HepG2 (cell line): ENCODE data around the gene EPHA10. TPM values are rescaled to one million over a fixed set of nuclear protein-coding genes. Genes with fewer than 3 reads are reported as not detected.

Source experiments
- ATAC-seq: fragments of 200-7000 bp; cut with Tn5 transposase; 3 replicates; pipeline ENCODE4 v1.9.1; 2020; ENCODE audit warnings: mild to moderate bottlenecking, moderate library complexity
- BruUV-seq: library from RNA; stranded (reverse); fragments of 400-500 nt; replicated peaks from 2 replicates; lab custom pipeline; 2021; lab: Mats Ljungman, UMichigan
- CTCF ChIA-PET: fragments of 300-600 bp; formaldehyde crosslinking; extraction: SDS; loops from one replicate; lab custom pipeline; 2021; ENCODE audit warnings: low total read pairs, inconsistent platforms, low intra/inter-chr PET ratio; lab: Yijun Ruan, JAX
- POLR2A ChIA-PET: fragments of 350-600 bp; sonication (Branson Sonifier 250); formaldehyde crosslinking; loops from one replicate; lab custom pipeline; 2020; ENCODE audit warnings: antibody characterized with exemption, inconsistent platforms; lab: Yijun Ruan, JAX
- DNase-seq: peaks from one replicate; pipeline ENCODE4 v3.0.0-alpha.2; 2015; ENCODE audit warnings: low spot score
- FAIRE-seq: peaks from 3 replicates; lab custom pipeline; 2011; peaks lifted over from hg19 to GRCh38; lab: Jason Lieb, UNC
- H2AFZ ChIP-seq: one replicate; pipeline ENCODE4 v1.6.1; 2011; ENCODE audit warnings: low read length, inconsistent platforms
- H3K27ac ChIP-seq: fragments of 300-600 bp; 3 replicates; pipeline ENCODE4 v1.8.0; 2011; ENCODE audit warnings: mixed run types, mild to moderate bottlenecking, mixed read lengths, low read length, inconsistent platforms; ENCODE audit not compliant: insufficient read depth; ENCODE audit errors: extremely low read length
- H3K27me3 ChIP-seq, 2 experiments: fragments of 200-600 bp in 1 of 2; 2 replicates in 1 of 2; 3 replicates in 1 of 2; pipeline versions ENCODE4 v1.6.0 to v1.8.0; 2011; ENCODE audit warnings: low read length in 2 of 2, mild to moderate bottlenecking in 2 of 2, moderate library complexity in 2 of 2, inconsistent platforms in 1 of 2; ENCODE audit not compliant: insufficient read depth in 2 of 2, control insufficient read depth in 1 of 2
- H3K36me3 ChIP-seq, 2 experiments: fragments of 200-600 bp in 1 of 2; replicated peaks in 1 of 2; 2 replicates in 1 of 2; 3 replicates in 1 of 2; pipeline versions ENCODE4 v1.5.1 to v1.8.0; 2011; ENCODE audit warnings: low read length in 2 of 2, inconsistent platforms in 1 of 2; ENCODE audit not compliant: insufficient read depth in 2 of 2, control insufficient read depth in 1 of 2
- H3K4me1 ChIP-seq: 2 replicates; pipeline ENCODE4 v1.5.1; 2012; ENCODE audit warnings: low read length, inconsistent platforms; ENCODE audit not compliant: insufficient read depth
- H3K4me2 ChIP-seq: 2 replicates; pipeline ENCODE4 v1.6.0; 2011; ENCODE audit warnings: low read depth, low read length, inconsistent platforms
- H3K4me3 ChIP-seq, 3 experiments: fragments of 200-600 bp in 1 of 3; sonication (generic), shearing (Covaris generic) in 1 of 3; replicated peaks in 1 of 3; 2 replicates each; pipeline ENCODE4 v1.5.1; 2011 to 2016; ENCODE audit warnings: low read length in 3 of 3, inconsistent platforms in 2 of 3, low read depth in 2 of 3, mild to moderate bottlenecking in 2 of 3, control low read depth in 1 of 3, mixed read lengths in 1 of 3; ENCODE audit not compliant: insufficient read depth in 1 of 3
- H3K79me2 ChIP-seq: one replicate; pipeline ENCODE4 v1.6.1; 2011; ENCODE audit warnings: low read length, inconsistent platforms; ENCODE audit not compliant: insufficient read depth
- H3K9ac ChIP-seq: 2 replicates; pipeline ENCODE4 v1.6.0; 2011; ENCODE audit warnings: mild to moderate bottlenecking, low read depth, low read length, inconsistent platforms; ENCODE audit not compliant: insufficient read depth
- H3K9me3 ChIP-seq: 2 replicates; pipeline ENCODE4 v1.5.1; 2012; ENCODE audit warnings: mild to moderate bottlenecking, low read length
- H4K20me1 ChIP-seq: 2 replicates; pipeline ENCODE4 v1.6.0; 2011; ENCODE audit warnings: inconsistent platforms, mild to moderate bottlenecking, low read length, moderate library complexity; ENCODE audit not compliant: insufficient read depth
- ATF7-NPFF ChIP-seq: sonication (generic); formaldehyde crosslinking; IDR thresholded peaks from 2 replicates; pipeline ENCODE4 v1.8.1; 2023; ENCODE audit warnings: mild to moderate bottlenecking, low read depth, missing genetic modification reagents, moderate library complexity
- E2F5 ChIP-seq: sonication (generic); formaldehyde crosslinking; conservative IDR thresholded peaks from 2 replicates; pipeline ENCODE4 v1.4.0; 2020; ENCODE audit warnings: missing genetic modification reagents
- EHMT2 ChIP-seq: fragments of 200-600 bp; sonication (generic); IDR thresholded peaks from 2 replicates; pipeline ENCODE4 v1.7.0; 2017; ENCODE audit warnings: antibody characterized with exemption, low read depth, low read length, borderline replicate concordance
- NFYB ChIP-seq: sonication (generic); formaldehyde crosslinking; IDR thresholded peaks from 2 replicates; pipeline ENCODE4 v1.4.0; 2020; ENCODE audit warnings: missing genetic modification reagents
- RBM39 ChIP-seq: fragments of 200-400 bp; formaldehyde crosslinking; IDR thresholded peaks from one replicate; pipeline ENCODE4 v1.6.1; 2018; ENCODE audit warnings: antibody characterized with exemption, mild to moderate bottlenecking, low read depth, low read length; ENCODE audit not compliant: poor library complexity, severe bottlenecking
- SNAI1 ChIP-seq: sonication (generic); formaldehyde crosslinking; IDR thresholded peaks from 2 replicates; pipeline ENCODE4 v1.5.0; 2020; ENCODE audit warnings: mild to moderate bottlenecking, missing genetic modification reagents, borderline replicate concordance
- XRCC5 ChIP-seq: fragments of 200-400 bp; formaldehyde crosslinking; optimal IDR thresholded peaks from 2 replicates; pipeline ENCODE3; 2017; ENCODE audit warnings: mild to moderate bottlenecking, low read length
- ZNF292 ChIP-seq: sonication (generic); formaldehyde crosslinking; IDR thresholded peaks from 2 replicates; pipeline ENCODE4 v1.8.1; 2022; ENCODE audit warnings: mild to moderate bottlenecking, low read depth, missing genetic modification reagents, borderline replicate concordance
- WGBS: methylation state at CpG from one replicate; pipeline ENCODE4 v1.1.6; 2017; ENCODE audit warnings: low lambda C conversion rate; 5-methylcytosine and 5-hydroxymethylcytosine counted together
- in situ Hi-C: cut with HindIII; loops from 2 replicates; pipeline ENCODE4 v1.10.0; 2017; ENCODE audit warnings: low pct_unique_long_range_greater_than_20kb; ENCODE audit not compliant: extremely low pct_ligation_motif_present
- intact Hi-C: fragments of 100-400 bp; cut with micrococcal nuclease; formaldehyde crosslinking; loops from one replicate; pipeline ENCODE4 v1.10.0; 2022; ENCODE audit not compliant: unreplicated experiment
- polyA plus RNA-seq, 8 experiments: library from polyadenylated mRNA; depleted of rRNA in 3 of 8; stranded (reverse) in 7 of 8; unstranded in 1 of 8; fragments of >200 nt; fragmentation: Illumina TruSeq in 4 of 8; extraction: Trizol in 4 of 8; gene quantifications; 2 replicates each; pipeline versions ENCODE4 v1.2.1 to v1.2.3, GENCODE V29; 2011 to 2016; ENCODE audit warnings: low read depth in 4 of 8, missing spikeins in 1 of 8, mixed read lengths in 1 of 8; ENCODE audit not compliant: insufficient read depth in 1 of 8
- total RNA-seq, 5 experiments: library from RNA; depleted of rRNA; stranded (reverse); fragments of >200 nt; fragmentation: Illumina TruSeq; extraction: Trizol; gene quantifications; 2 replicates each; pipeline ENCODE4 v1.2.3, GENCODE V29; 2016; ENCODE audit warnings: low read depth in 1 of 5
- TF ChIP-seq, protein P1 (sequence below): sonication (generic); formaldehyde crosslinking; IDR thresholded peaks from 2 replicates; pipeline ENCODE4 v1.5.0; 2020; ENCODE audit warnings: missing genetic modification reagents
- TF ChIP-seq, protein P2 (sequence below): sonication (generic); formaldehyde crosslinking; IDR thresholded peaks from 2 replicates; pipeline ENCODE4 v1.4.0; 2020; ENCODE audit warnings: mild to moderate bottlenecking, missing genetic modification reagents, borderline replicate concordance

Gene EPHA10
- total and polyA plus RNA-seq, 2 of the 13 experiments (the other 11 are each of a cell fraction or from before 2014, with no cell fraction given): 0.11 to 0.58 TPM

- Histone ChIP-seq H3K4me3 (no peak overlapping the region), H3K4me2 (no peak overlapping the region), H3K9me3 (no peaks in the 10 kb centered on the region), H3K4me1 (peaks cover 4% of the 10 kb centered on the region; the same call in 1 of the 2 replicates)
- DNase-seq: no peak
- TF ChIP-seq, protein P1, sequence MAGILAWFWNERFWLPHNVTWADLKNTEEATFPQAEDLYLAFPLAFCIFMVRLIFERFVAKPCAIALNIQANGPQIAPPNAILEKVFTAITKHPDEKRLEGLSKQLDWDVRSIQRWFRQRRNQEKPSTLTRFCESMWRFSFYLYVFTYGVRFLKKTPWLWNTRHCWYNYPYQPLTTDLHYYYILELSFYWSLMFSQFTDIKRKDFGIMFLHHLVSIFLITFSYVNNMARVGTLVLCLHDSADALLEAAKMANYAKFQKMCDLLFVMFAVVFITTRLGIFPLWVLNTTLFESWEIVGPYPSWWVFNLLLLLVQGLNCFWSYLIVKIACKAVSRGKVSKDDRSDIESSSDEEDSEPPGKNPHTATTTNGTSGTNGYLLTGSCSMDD (CRISPR knock-in tag): no peak
- no peak for TF ChIP-seq E2F5 (CRISPR knock-in tag)
- TF ChIP-seq RBM39: no peak
- no peak for TF ChIP-seq ZNF292 (CRISPR knock-in tag)
- no peak for TF ChIP-seq XRCC5
- no peak for TF ChIP-seq ATF7-NPFF
- no peak for TF ChIP-seq SNAI1 (CRISPR knock-in tag)
- TF ChIP-seq NFYB (CRISPR knock-in tag): no peak
- TF ChIP-seq, protein P2, sequence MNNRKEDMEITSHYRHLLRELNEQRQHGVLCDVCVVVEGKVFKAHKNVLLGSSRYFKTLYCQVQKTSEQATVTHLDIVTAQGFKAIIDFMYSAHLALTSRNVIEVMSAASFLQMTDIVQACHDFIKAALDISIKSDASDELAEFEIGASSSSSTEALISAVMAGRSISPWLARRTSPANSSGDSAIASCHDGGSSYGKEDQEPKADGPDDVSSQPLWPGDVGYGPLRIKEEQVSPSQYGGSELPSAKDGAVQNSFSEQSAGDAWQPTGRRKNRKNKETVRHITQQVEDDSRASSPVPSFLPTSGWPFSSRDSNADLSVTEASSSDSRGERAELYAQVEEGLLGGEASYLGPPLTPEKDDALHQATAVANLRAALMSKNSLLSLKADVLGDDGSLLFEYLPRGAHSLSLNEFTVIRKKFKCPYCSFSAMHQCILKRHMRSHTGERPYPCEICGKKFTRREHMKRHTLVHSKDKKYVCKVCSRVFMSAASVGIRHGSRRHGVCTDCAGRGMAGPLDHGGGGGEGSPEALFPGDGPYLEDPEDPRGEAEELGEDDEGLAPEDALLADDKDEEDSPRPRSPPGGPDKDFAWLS (CRISPR knock-in tag): no peak
- TF ChIP-seq EHMT2: no peak
- TF ChIP-seq, all 625 proteins: peak for 0
- H3K9ac ChIP-seq: no peak overlapping the region
- ATAC-seq (no peak), FAIRE-seq (no peak)
- 98% methylated on average over 7 of the region's 7 CpGs for WGBS
- H4K20me1 ChIP-seq: no peaks in the 10 kb centered on the region
- intact Hi-C loops: loop anchor here (10.0 kb wide), 1 partner anchor 224 kb away; the partner anchor contains the start of gene ZC3H12A
- peaks cover 14 to 75% of the 10 kb centered on the region in 2 experiments for H3K36me3 ChIP-seq
- H3K79me2 ChIP-seq: peaks cover 2% of the 10 kb centered on the region
- no TSS peak for BruUV-seq
- H3K27me3 ChIP-seq: no peaks in the 10 kb centered on the region
- no peak overlapping the region for H3K27ac ChIP-seq
- in situ Hi-C loops: no loop called here
- H2AFZ ChIP-seq: no peak overlapping the region
- ChIA-PET POLR2A (no interaction called here), CTCF (no interaction called here)
These were observed 65.8 kb downstream of the EPHA10 start for GRCh38 chr1:37699147-37699546.
